GM23338 (cell line): Measurements from ENCODE around the gene DAP3.
"Not testable (repeated sequence)": the region's sequence is repeated elsewhere in the genome, so short reads cannot be mapped to it uniquely, and the experiment has no call there.

Source experiments
- CREB1 ChIP-seq: fragments of 250-450 bp; sonication (Bioruptor Pico); IDR thresholded peaks from 2 replicates; pipeline ENCODE4 v1.5.0; 2020; ENCODE audit warnings: low read depth, mild to moderate bottlenecking, moderate library complexity
- EZH2 ChIP-seq: fragments of 200-600 bp; sonication (generic); IDR thresholded peaks from one replicate; pipeline ENCODE4 v1.8.0; 2017; ENCODE audit warnings: antibody characterized with exemption, mild to moderate bottlenecking, low read depth; ENCODE audit not compliant: unreplicated experiment
- EZH2phosphoT487 ChIP-seq: fragments of 200-600 bp; sonication (generic); IDR thresholded peaks from one replicate; pipeline ENCODE4 v1.8.1; 2018; ENCODE audit warnings: antibody characterized with exemption; ENCODE audit not compliant: unreplicated experiment
- JUNB ChIP-seq: IDR thresholded peaks from one replicate; pipeline ENCODE4 v1.6.1; 2016; ENCODE audit warnings: antibody characterized with exemption; ENCODE audit not compliant: unreplicated experiment
- POLR2AphosphoS5 ChIP-seq: IDR thresholded peaks from 2 replicates; pipeline ENCODE4 v1.6.1; 2016; ENCODE audit warnings: antibody characterized with exemption, low read depth
- REST ChIP-seq: IDR thresholded peaks from one replicate; pipeline ENCODE4 v1.6.1; 2018; ENCODE audit warnings: antibody characterized with exemption; ENCODE audit not compliant: unreplicated experiment
- TF ChIP-seq, protein P1 (sequence below), 2 experiments: fragments of 200-600 bp in 1 of 2; sonication (generic) in 1 of 2; conservative IDR thresholded peaks; 2 replicates each; pipeline versions ENCODE4 v1.5.1 to v1.6.1; 2016 to 2017; ENCODE audit warnings: antibody characterized with exemption in 2 of 2, low read depth in 2 of 2, mild to moderate bottlenecking in 2 of 2, moderate library complexity in 1 of 2

GRCh38 chr1:155745284-155746228 is 56.7 kb downstream of the DAP3 start:
- not testable (repeated sequence) for TF ChIP-seq EZH2, JUNB, EZH2phosphoT487, REST
- TF ChIP-seq, protein P1, sequence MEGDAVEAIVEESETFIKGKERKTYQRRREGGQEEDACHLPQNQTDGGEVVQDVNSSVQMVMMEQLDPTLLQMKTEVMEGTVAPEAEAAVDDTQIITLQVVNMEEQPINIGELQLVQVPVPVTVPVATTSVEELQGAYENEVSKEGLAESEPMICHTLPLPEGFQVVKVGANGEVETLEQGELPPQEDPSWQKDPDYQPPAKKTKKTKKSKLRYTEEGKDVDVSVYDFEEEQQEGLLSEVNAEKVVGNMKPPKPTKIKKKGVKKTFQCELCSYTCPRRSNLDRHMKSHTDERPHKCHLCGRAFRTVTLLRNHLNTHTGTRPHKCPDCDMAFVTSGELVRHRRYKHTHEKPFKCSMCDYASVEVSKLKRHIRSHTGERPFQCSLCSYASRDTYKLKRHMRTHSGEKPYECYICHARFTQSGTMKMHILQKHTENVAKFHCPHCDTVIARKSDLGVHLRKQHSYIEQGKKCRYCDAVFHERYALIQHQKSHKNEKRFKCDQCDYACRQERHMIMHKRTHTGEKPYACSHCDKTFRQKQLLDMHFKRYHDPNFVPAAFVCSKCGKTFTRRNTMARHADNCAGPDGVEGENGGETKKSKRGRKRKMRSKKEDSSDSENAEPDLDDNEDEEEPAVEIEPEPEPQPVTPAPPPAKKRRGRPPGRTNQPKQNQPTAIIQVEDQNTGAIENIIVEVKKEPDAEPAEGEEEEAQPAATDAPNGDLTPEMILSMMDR (conservative IDR thresholded peaks at IDR 0.05; ENCODE audit: low read depth in 2 of 2), result not testable (repeated sequence)
- TF ChIP-seq POLR2AphosphoS5 (peak; percentile 70), CREB1 (peak; percentile 58)
